Lung (tissue), 12 donors: ENCODE measurements around the gene COX7A2. TPM values are rescaled to one million over a fixed set of nuclear protein-coding genes. Genes with fewer than 3 reads are reported as not detected.

Experiments used
- ATAC-seq: fragments of 200-7000 bp; cut with Tn5 transposase; one replicate; pipeline ENCODE4 v1.9.1; 2020; ENCODE audit warnings: moderate number of reproducible peaks; ENCODE audit not compliant: insufficient read depth, low FRiP score
- DNase-seq, 3 donors: peaks; one replicate each; pipeline ENCODE4 v3.0.0-alpha.2; 2013 to 2017
- H3K27ac ChIP-seq, 2 donors: one replicate each; pipeline ENCODE4 v1.5.1; 2013; ENCODE audit warnings: mild to moderate bottlenecking in 2 of 2, moderate library complexity in 2 of 2, control low read depth in 1 of 2, inconsistent platforms in 1 of 2, low read depth in 1 of 2, low read length in 1 of 2
- H3K27me3 ChIP-seq, 3 donors: one replicate each; pipeline ENCODE4 v1.5.1; 2013; ENCODE audit warnings: low read length in 2 of 3; ENCODE audit not compliant: control insufficient read depth in 3 of 3, insufficient read depth in 3 of 3
- H3K36me3 ChIP-seq, 4 donors: one replicate each; pipeline ENCODE4 v1.5.1; 2013; ENCODE audit warnings: low read length in 4 of 4, mild to moderate bottlenecking in 1 of 4, moderate library complexity in 1 of 4; ENCODE audit not compliant: control insufficient read depth in 4 of 4, insufficient read depth in 4 of 4
- H3K4me1 ChIP-seq, 5 donors: one replicate each; pipeline ENCODE4 v1.5.1; 2013; ENCODE audit warnings: low read length in 5 of 5, mild to moderate bottlenecking in 2 of 5, moderate library complexity in 1 of 5; ENCODE audit not compliant: control insufficient read depth in 5 of 5, insufficient read depth in 5 of 5
- H3K4me3 ChIP-seq: one replicate; pipeline ENCODE4 v1.5.1; 2013; ENCODE audit warnings: mild to moderate bottlenecking, control low read depth, moderate library complexity
- H3K9ac ChIP-seq, 2 donors: one replicate each; pipeline ENCODE4 v1.5.1; 2013; ENCODE audit warnings: low read length in 2 of 2, control low read depth in 1 of 2; ENCODE audit not compliant: insufficient read depth in 1 of 2
- H3K9me3 ChIP-seq, 4 donors: one replicate each; pipeline ENCODE4 v1.5.1; 2013; ENCODE audit warnings: low read length in 3 of 4, mild to moderate bottlenecking in 1 of 4, moderate library complexity in 1 of 4; ENCODE audit not compliant: control insufficient read depth in 4 of 4, insufficient read depth in 3 of 4
- CTCF ChIP-seq: IDR thresholded peaks from 2 replicates; pipeline ENCODE4 v1.5.1; 2012; ENCODE audit warnings: mild to moderate bottlenecking; ENCODE audit errors: control extremely low read depth, extremely low read depth
- WGBS, 2 donors: extraction: QIAGEN DNeasy Blood & Tissue Kit; methylation state at CpG; one replicate each; pipeline ENCODE4 v1.1.7; 2013; 5-methylcytosine and 5-hydroxymethylcytosine counted together
- polyA plus RNA-seq, 2 donors: library from polyadenylated mRNA; stranded (reverse); fragments of 200-250 nt; gene quantifications; one replicate each; pipeline ENCODE4 v1.2.1, GENCODE V29; 2013
- total RNA-seq, 2 donors: library from RNA; depleted of rRNA in 1 of 2; stranded (reverse); fragments of >200 nt in 1 of 2; gene quantifications; one replicate each; pipeline ENCODE4 v1.2.1, GENCODE V29; 2014 to 2021
- donor health status: control.
- donor health status: control.
- donor health status: Bipolar disorder and iron deficiency.
- donor health status: healthy.
- donor health status: DM: yes; HTN: yes; CAD: no.

The COX7A2 gene
- total and polyA plus RNA-seq, 4 donors, result 43.1 to 557 (median 398) TPM

GRCh38 chr6:75278474-75279077 is 35.0 kb upstream of the COX7A2 start:
- ATAC-seq, result no peak
- no peak overlapping the region for H3K27ac ChIP-seq
- no peak overlapping the region for H3K9ac ChIP-seq
- no peak for TF ChIP-seq CTCF
- no peaks in the 10 kb centered on the region for H3K27me3 ChIP-seq
- no peak overlapping the region for H3K4me3 ChIP-seq
- no peaks in the 10 kb centered on the region for H3K9me3 ChIP-seq
- H3K4me1 ChIP-seq, result peaks cover 0 to 38% (median 23%) of the 10 kb centered on the region in 5 donors
- peaks cover 0 to 3% (median 0%) of the 10 kb centered on the region in 4 donors for H3K36me3 ChIP-seq
- 40 to 44% methylated on average over 4 of the region's 4 CpGs for WGBS, 2 donors
- no peak for DNase-seq

GRCh38 chr6:75275067-75275466 is 31.5 kb upstream of the COX7A2 start:
- no peaks in the 10 kb centered on the region for H3K9me3 ChIP-seq
- H3K9ac ChIP-seq, result no peak overlapping the region
- TF ChIP-seq CTCF, result no peak
- H3K27ac ChIP-seq, result no peak overlapping the region
- DNase-seq (no peak), ATAC-seq (no peak)
- H3K27me3 ChIP-seq, result no peaks in the 10 kb centered on the region
- H3K36me3 ChIP-seq, result peaks cover 0 to 8% (median 0%) of the 10 kb centered on the region in 4 donors
- no peak overlapping the region for H3K4me3 ChIP-seq
- peaks cover 0 to 30% (median 9%) of the 10 kb centered on the region in 5 donors for H3K4me1 ChIP-seq

- no peaks in the 10 kb centered on the region for H3K9me3 ChIP-seq
- ATAC-seq, result no peak
- 31 to 52% methylated on average over 4 of the region's 4 CpGs for WGBS, 2 donors
- H3K27ac ChIP-seq, result peak overlapping the region in 1 of 2 donors; percentile 52
- no peak overlapping the region for H3K9ac ChIP-seq
- no peak overlapping the region for H3K4me3 ChIP-seq
- no peaks in the 10 kb centered on the region for H3K27me3 ChIP-seq
- peaks cover 0 to 10% (median 0%) of the 10 kb centered on the region in 4 donors for H3K36me3 ChIP-seq
- H3K4me1 ChIP-seq, result peaks cover under 1 to 23% (median 2%) of the 10 kb centered on the region in 5 donors
- DNase-seq, result no peak
- no peak for TF ChIP-seq CTCF
Measured at GRCh38 chr6:75273009-75273408, 29.4 kb upstream of the COX7A2 start.
